HG03565 (cell line): Measurements from ENCODE around the gene EFNA5.

Source experiments
- ATAC-seq: cut with Tn5 transposase; IDR thresholded peaks from one replicate; pipeline ENCODE4 v1.9.1; 2021; ENCODE audit warnings: mild to moderate bottlenecking, moderate library complexity; ENCODE audit not compliant: unreplicated experiment

Gene EFNA5

DNA sequence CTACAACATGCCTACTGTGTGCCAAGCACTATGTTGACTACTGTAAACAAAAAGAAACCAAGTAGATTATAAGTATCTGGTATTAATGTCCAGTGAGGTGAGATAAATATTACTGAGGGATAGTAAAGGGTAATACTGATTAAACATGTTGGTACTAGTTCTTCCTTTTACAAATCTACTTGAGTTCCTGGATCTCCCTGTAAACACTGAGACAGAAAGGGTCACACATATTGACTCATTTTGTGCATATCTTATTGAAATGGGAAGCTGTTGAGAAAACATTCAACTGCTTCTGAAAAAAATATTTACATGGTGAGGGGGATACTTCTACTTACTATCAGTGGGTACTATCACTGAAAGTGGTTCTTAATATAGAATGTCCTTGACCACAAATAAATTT, 24.3 kb downstream of the EFNA5 start:
- ATAC-seq: no peak

DNA sequence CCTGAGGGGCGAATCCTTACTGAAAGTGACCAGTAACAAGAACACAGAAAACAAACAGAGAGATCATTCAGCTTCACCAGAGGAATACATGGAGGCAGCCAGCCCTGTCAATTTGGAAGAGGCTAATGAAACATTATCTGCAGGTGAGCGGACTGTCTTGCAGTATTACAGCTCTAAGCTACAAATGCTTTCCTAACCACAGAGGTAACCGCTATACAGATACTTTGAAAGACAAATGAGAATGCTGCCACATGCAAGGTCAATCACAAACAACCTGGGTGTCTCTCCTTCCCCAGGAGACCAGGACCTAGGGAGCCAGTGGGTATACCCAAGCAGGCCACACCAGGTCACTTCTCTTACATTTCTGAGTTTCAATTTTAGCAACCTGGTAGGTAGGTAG, 30.2 kb downstream of the EFNA5 start:
- ATAC-seq: no peak

DNA sequence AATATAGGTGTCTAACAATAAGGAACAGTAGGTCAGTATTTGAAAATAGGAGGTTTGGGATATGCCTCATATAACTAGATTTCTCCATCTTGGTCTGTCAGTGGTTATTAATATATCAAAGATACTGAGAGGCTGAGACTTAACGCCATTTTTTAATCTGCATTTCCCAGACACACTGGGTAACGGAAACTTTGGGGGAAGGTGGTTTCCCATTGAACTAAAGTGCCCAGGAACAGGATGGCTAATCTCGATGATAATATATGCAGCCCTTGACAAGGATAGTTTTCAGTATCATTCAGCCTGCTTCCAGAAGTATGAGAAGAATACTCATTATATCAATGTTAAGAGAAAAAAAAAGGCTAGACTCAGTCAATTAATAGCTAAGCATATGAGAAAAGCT, 30.7 kb downstream of the EFNA5 start:
- no peak for ATAC-seq

GRCh38 chr5:107636555-107636954, 34.2 kb downstream of the EFNA5 start:
- ATAC-seq: no peak

DNA sequence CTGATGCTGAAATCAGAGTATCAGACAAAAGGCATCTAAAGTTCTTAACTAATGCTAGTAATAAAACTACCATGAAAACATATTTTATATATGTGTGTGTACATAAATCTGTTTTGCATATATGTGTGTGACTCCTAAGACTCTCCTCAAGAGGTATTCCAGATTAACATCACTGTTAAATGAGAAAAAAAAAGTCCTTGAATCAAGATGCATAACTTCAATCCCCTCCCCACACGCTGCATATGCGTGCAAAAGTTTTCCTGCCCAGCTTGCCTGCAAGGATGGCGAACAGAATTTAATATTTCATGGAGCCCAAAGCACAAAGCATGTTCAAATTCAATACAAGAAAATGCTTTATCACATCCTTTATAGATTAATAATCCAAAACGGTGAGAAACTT, 34.7 kb downstream of the EFNA5 start:
- ATAC-seq: no peak

- no peak for ATAC-seq
Observed at GRCh38 chr5:107634981-107635848, 35.5 kb downstream of the EFNA5 start.

GRCh38 chr5:107633171-107633901, 37.4 kb downstream of the EFNA5 start:
- no peak for ATAC-seq

DNA sequence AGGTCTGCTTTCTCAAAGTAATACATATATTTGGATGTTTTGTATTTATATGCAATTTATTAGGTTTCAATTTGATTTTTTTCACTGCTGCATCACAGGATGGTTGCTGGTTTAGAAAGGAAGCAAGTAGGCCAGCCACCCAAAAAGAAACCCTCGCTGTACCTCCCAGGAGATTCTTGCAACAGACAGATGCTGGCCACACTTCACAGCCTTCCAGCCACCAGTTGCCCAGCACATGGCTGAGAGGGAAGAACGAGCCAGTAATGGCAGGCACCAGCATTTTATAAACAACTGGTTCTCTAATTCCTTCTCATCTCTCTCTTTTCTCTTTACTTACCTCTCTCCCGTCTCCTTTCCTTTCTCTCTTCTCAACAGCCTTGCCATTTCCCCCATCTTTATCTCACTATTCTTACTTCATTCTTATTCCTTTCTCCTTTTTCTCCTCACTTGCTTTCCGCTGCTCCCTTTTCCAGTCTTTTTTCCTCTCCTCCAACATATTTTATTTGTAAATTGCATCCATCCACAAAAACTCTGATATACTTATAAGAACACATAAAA, 38.9 kb downstream of the EFNA5 start:
- no peak for ATAC-seq

GRCh38 chr5:107630184-107630583, 40.6 kb downstream of the EFNA5 start:
- no peak for ATAC-seq

- no peak for ATAC-seq
Observed at GRCh38 chr5:107624235-107624634, 46.5 kb downstream of the EFNA5 start.

- no peak for ATAC-seq
Observed at GRCh38 chr5:107621089-107621488, 49.6 kb downstream of the EFNA5 start.

DNA sequence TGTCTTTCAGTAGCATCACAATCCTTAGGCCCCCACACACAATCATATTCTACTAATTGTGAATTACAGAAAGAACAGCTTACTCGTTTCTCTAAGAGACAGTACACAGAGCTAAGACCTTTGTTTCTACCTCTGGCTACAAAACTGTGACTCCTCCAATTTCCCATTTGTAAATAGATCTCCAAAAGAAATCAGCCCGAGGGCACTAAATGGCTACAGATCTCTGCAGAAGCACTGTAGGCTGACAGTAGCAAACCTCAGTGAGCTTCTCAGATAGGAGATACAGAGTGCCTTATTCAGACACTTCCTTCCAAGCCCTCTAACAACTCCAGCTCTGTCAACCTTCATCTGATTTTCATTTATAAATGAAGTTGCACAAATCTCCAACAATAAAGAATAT, 51.0 kb downstream of the EFNA5 start:
- no peak for ATAC-seq

DNA sequence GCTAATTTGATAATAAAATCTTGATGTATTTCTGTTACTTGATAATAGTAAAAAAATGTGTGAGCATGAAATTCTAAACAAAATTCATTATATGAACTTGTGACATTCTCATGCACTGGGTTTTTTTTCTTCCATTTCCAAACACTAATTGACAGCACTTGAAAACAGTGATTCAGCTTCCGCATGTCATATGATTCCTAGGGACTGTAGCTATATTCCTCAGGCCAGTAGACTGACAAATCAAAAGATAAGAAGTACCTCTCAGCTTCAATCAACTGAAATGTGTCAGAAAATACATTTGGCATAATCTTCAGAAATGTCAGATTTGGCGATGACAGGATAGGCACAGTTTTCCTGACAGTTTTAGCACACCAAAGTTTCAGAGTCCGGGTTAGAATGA, 52.5 kb downstream of the EFNA5 start:
- no peak for ATAC-seq

DNA sequence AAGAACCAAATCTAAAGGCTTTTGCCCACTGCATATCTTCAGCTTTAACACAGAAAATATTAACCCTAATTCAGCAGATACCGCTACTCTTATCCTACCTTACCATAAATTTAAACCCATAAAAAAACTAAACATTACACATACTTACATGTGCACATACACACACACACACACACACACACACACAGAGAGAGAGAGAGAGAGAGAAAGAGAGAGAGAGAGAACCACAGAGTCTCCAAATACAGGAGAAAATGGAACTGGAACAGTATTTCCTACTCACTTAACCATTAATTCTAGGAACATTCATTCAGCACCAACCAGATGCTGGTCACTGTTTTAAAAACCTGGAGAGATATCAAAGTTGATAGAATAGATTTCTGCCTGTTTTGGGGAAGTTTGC, 53.7 kb downstream of the EFNA5 start:
- ATAC-seq: no peak

GRCh38 chr5:107616213-107616612, 54.5 kb downstream of the EFNA5 start:
- no peak for ATAC-seq

DNA sequence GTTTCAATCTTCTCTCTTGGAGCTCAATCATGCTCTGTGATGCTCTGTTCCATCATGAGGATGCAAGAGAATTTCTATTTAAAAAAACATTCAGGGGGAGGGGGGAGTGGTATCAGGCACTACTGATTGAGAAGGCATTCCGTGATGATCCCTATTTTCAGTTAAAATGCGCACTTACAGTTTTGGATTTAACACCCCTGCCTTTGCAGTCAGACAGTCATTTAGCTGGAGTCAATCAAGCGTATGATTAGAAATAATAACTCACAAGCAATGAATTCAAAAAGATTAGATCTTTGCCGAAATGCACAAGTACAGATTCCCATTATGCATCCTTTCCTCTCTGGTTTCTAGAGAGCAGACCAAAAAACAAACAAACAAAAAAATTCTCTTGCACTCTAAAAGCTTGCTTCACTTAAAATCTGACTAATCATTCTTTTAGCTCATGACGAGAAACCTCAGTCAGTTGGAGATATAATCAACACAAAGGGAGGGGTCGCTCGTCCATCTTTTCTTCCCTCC, 55.4 kb downstream of the EFNA5 start:
- ATAC-seq: no peak

- no peak for ATAC-seq
Observed at GRCh38 chr5:107612541-107612940, 58.2 kb downstream of the EFNA5 start.

- no peak for ATAC-seq
Observed at GRCh38 chr5:107610798-107611197, 59.9 kb downstream of the EFNA5 start.

DNA sequence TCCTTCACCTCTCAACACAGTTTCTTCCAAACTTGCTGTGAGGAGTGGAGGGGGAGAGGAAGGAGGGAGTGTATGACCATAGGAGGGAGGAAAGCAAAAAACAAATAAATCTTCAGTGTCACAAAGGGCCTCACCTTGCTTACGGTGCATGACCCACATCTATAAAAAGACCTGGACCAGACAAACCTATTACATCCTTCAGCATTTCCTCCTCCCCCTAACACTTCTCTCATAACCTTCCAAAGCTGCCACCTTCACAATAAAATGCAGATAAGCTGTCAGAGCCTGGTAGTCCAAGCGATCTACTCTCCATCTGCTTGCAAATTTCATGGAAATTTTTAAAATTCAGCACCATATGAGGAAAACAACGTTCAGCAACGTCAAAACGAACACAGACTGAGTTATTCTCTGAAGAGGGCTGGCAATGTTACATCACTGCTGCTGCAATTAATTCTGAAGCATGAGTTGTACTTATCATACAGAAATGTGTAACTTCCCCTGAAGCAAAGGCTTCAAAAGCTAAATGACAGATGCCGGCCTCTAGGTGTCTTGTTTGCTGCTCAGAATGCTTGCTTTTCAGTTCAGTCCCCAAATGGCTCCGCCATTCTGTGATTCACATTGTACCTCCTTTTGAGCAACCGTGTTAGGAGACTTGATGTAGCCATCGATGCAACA, 62.9 kb downstream of the EFNA5 start:
- ATAC-seq: no peak

DNA sequence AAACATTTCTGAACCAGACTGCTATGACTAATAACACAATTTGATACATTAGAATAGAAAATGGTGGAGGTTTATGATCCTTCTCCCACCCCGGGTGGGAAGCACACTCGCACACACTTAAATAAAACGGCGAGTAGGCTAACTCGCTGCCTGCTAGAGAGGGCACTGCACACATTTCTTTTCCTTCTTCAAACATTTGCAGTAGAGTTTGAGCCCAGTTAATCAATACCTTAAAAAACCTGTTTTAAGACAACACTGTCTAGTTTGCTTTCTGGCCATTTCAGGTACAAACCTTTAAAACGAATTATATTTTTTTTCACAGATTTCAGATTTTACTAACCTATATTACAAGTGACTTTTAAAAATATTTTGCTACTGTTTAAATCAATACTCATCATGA, 63.5 kb downstream of the EFNA5 start:
- ATAC-seq: no peak

DNA sequence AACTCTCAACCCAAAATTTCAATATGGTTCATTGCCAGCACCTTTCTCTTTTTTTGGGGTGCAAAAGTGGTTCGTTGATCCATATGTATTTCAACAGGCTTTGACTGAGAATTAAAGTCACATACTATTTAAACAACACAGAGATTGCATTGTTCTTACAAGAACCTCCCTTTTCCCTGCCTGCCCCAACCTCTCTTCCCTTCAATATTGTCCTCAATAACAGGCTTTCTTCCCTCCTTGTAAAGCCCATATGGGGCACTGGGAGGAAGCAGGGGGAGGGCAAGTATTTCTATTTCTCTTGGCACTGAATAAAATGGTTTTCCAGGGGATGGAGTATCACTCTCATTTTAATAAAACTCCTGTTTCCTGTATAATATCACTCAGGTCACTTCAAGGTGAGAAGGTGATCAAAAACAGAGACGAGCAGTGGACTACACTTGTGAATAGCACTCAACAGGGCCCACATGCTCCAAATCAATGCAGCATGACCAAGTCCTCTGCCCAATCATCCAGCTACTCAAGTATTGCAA, 65.1 kb downstream of the EFNA5 start:
- no peak for ATAC-seq
